NOMO-1 treated with dmso at 0.1 percent for 144 hours (cell line): Measurements from ENCODE around the gene CGRRF1.

Experiments
- DNase-seq: peaks from one replicate; lab custom pipeline; 2025; ENCODE audit not compliant: unreplicated experiment; lab: John Stamatoyannopoulos, UW

CGRRF1 gene

DNA sequence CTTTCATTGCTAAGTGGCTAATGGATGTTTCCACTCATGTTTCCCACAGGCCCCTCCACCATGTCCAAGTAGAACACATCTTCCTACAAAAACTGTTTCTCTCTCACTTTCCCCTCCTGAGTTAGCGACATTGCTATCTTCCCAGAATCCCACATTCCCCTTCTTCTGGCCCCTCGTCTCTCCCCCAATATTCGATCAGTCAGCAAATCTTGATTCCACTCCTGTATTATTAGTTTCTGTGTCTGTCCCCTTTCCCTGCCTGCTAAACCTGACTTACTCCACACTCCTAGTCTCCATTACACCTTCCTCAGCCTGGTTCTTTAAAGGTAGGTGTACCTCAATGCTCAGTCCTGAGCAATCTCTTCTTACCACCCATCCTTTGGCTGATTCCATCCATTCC lies 37.9 kb downstream of the CGRRF1 start:
- DNase-seq: no peak

DNA sequence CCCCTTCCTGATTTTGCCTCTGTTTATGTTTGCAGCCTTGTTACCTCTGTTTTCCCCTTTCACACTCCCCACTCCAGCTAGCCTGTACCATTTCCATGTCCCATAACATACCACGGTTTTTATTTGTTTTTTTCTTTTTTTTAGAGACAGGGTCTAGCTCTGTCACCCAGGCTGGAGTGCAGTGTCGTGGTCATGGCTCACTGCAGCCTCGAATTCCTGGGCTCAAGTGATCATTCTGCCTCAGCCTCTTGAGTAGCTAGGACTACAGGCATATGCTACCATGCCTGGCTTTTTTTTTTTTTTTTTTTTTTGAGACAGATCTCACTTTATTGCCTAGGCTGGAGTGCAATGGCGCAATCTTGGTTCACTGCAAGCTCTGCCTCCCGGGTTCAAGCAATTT lies 38.8 kb downstream of the CGRRF1 start:
- DNase-seq: no peak

- no peak for DNase-seq
These were observed 40.2 kb downstream of the CGRRF1 start for GRCh38 chr14:54549862-54550261.

GRCh38 chr14:54550514-54550913 lies 40.8 kb downstream of the CGRRF1 start:
- DNase-seq: no peak

- no peak for DNase-seq
These were observed 44.7 kb downstream of the CGRRF1 start for GRCh38 chr14:54554401-54554800.

- DNase-seq: no peak
These were observed 45.9 kb downstream of the CGRRF1 start for GRCh38 chr14:54555651-54556050.

DNA sequence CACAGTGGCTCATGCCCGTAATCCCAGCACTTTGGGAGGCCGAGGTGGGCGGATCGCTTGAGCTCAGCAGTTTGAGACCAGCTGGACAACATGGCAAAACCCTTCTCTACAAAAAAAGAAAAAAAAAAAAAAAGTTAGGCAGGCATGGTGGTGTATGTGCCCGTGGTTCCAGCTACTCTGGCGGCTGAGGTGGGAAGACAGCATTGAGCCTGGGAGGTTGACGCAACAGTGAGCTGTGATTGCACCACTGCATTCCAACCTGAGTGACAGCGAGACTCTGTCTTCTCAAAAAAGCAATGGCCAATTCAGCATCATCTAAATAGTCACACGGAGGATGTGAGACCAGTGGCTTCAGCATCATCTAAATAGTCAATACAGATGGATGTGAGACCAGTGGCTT lies 46.8 kb downstream of the CGRRF1 start:
- no peak for DNase-seq

- DNase-seq: no peak
These were observed 52.6 kb downstream of the CGRRF1 start for GRCh38 chr14:54562334-54562733.

GRCh38 chr14:54564071-54564867 lies 54.6 kb downstream of the CGRRF1 start:
- DNase-seq: no peak

DNA sequence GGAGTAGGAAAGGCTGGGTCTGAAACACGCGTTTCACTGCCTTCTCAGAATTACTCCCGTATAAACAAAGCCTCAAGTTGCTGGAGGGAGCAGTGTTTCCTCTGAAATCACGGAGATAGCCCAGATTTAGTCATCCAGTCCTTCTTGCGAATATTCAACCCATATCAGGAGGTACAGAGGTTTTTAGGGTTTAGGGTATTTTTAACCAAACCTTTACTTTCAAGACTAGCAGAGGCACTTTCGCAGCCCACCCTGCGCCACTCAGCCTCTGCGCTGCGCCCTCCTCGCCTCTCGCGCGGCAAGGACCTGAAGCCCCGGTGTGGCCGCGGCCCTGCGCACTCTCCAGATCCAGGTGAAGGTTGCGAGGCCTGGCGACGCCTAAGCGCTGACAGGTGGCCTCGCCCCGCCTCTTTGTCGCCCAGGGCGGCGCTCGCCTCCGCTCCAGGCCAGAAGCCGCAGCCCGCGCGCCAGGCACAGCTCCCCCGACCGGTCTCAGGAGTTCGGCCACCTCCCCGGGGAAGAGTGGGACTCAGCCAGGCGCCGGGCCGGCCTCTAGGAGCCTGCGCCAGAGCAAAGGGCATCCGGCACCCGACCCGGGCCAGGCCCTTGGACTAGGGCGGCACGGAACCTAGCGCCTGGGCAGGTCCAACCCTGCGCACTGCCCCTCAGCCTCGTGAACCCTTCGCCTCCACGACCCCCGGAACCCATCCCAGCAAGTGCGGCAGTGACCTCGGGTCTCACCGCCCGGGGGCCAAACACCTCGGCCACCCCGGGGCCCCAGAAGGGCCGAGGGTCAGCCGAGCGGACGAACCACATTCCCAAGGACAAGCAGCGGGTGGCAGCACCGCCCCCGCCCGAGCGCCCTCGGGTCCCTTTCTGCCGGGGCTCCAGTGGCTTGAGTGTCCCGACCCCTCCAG lies 55.4 kb downstream of the CGRRF1 start:
- no peak for DNase-seq

DNA sequence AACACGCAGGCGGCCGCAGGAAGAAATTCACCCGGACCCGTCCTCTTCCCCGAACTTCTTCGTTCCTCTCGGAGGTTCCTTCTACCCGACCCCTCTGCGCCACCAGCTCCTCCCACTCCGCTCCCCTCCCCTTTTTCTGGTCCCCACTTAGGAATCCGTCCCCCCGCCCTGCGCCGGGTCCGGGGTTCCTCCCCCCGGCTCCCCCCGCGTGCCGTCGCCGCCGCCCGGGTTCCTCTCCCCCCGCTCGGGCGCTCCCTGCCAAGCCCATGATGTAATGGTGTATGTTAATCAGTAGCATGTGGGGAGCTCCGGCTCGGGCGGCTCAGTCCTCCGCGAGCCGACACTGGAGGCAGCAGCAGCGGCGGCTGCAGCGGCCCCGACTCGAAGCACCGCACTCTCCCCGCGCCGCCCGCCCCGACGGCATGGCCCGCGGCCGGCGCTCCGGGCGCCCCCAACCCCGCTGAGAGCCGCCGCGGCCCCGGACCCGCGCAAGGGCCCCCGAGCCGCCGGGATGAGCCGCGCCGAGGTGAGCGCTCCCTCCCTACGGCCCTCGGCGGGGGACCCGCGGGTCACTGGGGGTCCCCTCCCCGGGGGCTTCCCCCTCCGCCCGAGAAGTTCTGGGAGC lies 56.2 kb downstream of the CGRRF1 start:
- DNase-seq: peak; percentile 26

DNA sequence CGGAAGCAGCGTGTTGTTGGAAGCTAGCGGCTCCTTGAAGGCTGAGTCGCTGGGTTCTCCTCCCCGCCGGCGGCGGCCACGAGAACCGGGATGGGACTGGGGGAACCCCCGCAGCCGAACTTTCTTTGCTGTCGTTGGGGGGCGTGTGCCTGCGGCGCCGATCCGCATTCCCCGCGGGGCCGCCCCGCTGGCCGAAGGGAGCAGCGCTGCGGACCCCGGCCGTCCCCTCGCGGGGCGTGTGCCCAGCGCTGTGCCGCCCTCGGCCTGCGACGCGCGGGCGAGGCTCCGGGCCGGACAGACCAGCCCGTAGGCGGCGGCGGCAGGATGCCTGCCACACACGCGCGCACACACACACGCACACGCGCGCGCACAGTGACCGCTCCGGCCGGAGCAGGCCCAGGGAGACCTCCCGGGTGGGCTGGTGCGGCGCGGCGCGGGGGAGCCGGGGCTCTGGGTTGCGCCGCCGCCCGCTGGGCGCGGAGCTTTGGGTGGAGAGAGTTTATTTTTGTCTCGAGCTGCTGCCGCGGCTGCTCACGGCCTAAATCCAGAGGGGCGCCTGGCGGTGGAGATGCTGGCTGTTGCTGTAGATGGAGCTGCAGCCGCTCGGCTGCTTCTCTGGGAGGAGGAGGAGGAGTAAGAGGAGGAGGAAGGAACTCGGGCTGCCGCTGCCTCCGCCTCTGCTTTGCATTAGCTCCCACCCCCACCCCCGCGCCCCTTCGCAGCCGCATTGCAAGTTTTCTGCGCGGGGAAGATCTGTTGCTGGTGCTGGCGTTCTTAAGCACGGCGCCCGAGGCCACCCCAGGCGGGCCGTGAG lies 56.9 kb downstream of the CGRRF1 start, which contains the start of gene SAMD4A:
Gene SAMD4A (plus strand): TSS at position 719 of the 814 bp plus-strand sequence. CDS start 789 bp downstream, outside the sequence.
- DNase-seq: peak; percentile 20

DNA sequence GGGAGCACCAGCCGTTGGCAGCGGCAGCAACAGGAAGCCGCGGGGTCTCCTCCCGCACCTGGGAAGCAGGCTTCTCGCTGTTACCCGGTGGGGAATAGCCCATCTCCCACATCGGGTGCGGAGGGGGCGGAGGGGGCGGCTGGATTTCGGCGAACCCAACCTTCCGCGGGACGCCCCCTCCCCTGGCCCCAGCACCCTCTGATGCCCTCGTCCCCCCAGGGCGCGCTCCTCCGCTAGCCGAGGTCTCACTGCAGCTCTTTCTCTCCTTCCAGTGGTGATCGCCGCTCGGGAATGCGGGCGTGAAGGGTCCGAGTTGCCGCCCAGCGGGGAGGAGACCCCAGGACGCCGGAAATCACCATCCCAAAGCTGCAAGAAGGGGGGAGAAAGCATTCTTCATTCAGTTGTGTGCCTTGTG lies 57.5 kb downstream of the CGRRF1 start:
- no peak for DNase-seq

- DNase-seq: no peak
These were observed 58.2 kb downstream of the CGRRF1 start for GRCh38 chr14:54567639-54568561.

GRCh38 chr14:54568821-54569595 lies 59.3 kb downstream of the CGRRF1 start:
- no peak for DNase-seq

DNA sequence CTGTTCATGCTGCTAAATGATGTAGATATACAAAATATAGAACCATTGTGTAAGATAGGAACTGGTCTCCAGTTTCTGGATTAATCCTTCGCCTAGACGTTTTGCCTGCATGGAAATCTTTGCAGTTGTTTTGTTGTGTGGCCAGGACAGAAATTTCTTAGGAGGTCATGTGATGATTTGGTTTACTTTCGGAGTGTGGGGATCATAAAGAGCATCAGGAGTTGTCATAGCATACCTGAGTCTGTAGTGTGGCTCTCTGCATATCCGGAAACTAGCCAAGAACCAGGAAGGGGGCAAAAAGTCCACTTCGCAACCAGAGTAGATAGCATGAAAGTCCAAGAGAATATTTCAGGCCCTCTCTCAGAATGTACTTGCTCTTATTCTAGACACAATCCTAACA lies 60.3 kb downstream of the CGRRF1 start:
- no peak for DNase-seq

DNA sequence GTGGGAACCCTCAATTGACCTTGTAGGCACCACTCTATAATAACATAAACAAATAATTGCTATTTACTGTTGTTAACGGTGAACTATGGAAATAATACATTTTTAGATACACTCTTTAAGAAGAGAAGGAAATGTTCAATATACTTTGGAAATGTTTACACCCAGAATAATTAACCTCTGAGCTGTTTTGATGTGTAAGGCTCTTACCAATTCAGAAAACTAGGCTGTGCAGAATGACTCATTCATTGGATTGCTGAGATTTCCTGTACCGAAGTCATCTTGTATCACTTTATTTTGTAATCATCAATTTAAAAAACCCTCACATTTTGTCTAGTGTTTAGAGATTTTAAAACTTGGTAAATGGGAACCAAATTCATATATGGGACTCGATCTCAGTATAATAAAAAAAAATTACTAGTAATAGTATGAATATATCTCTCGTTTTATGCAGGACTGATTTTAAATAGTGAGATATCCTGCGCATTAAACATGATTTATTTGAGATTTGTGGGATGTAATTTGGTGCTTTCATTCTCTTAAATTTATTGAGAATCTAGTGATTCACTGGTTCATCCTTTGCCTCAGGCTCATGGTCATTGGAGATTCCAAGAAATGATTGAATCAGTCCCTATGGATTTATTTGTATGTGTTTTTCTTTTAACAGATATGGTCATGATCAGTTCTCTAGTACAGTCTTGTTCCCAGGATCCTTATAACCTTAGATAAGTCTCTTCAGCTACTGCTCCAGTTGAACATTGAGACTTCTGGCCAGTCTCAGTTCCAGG lies 61.1 kb downstream of the CGRRF1 start:
- no peak for DNase-seq

- no peak for DNase-seq
These were observed 62.6 kb downstream of the CGRRF1 start for GRCh38 chr14:54572316-54572715.
